RWPE2 (cell line): ENCODE measurements around the gene KDM4C.

Source experiments
- ATAC-seq: fragments of 200-7000 bp; cut with Tn5 transposase; 3 replicates; pipeline ENCODE4 v1.9.1; 2021; ENCODE audit warnings: low read depth
- DNase-seq: peaks from one replicate; pipeline ENCODE4 v3.0.0-alpha.2; 2020; ENCODE audit warnings: low spot score
- H3K27ac ChIP-seq: fragments of 450-650 bp; 2 replicates; pipeline ENCODE4 v1.5.1; 2017; ENCODE audit warnings: mild to moderate bottlenecking; ENCODE audit not compliant: poor library complexity, severe bottlenecking
- H3K27me3 ChIP-seq: fragments of 250-450 bp; sonication (Bioruptor Pico); 2 replicates; pipeline ENCODE4 v1.5.1; 2021; ENCODE audit warnings: mild to moderate bottlenecking, moderate library complexity; ENCODE audit not compliant: insufficient read depth, poor library complexity, severe bottlenecking
- H3K36me3 ChIP-seq: fragments of 250-450 bp; sonication (Bioruptor Pico); 2 replicates; pipeline ENCODE4 v1.5.1; 2020; ENCODE audit warnings: low read depth, mild to moderate bottlenecking, moderate library complexity
- H3K4me1 ChIP-seq: fragments of 250-450 bp; sonication (Bioruptor Pico); 2 replicates; pipeline ENCODE4 v1.5.1; 2021; ENCODE audit warnings: mild to moderate bottlenecking, moderate library complexity; ENCODE audit not compliant: insufficient read depth, poor library complexity, severe bottlenecking
- H3K4me3 ChIP-seq: fragments of 250-450 bp; sonication (Bioruptor Pico); 2 replicates; pipeline ENCODE4 v1.5.1; 2021; ENCODE audit warnings: mild to moderate bottlenecking, moderate library complexity; ENCODE audit not compliant: severe bottlenecking
- H3K9me3 ChIP-seq: fragments of 250-450 bp; sonication (Bioruptor Pico); 2 replicates; pipeline ENCODE4 v1.5.1; 2021; ENCODE audit warnings: mild to moderate bottlenecking, moderate library complexity; ENCODE audit not compliant: severe bottlenecking
- TF ChIP-seq, protein P1 (sequence below): fragments of 450-650 bp; IDR thresholded peaks from one replicate; pipeline ENCODE4 v1.5.1; 2017; ENCODE audit warnings: mild to moderate bottlenecking, moderate library complexity; ENCODE audit not compliant: poor library complexity, severe bottlenecking

Gene KDM4C

DNA sequence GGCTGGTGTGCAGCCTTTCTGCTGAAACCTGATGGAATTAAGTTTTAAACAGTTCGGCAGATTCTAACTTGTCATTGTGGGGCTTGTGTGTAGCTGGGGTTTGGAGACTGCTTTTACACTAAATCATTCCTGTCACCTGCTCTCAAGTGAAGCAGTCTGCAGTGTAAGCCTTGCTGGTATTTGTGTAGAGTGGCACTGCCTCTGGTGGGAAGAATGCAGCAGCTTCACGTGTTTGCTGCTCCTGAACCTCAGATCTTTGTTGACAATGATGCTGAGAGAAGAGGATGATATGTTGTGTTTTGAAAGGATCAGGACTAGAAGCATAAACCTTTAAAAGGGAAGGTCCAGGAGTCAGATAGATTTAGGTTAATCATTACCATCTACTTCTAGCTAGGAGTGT is 88.1 kb downstream of the KDM4C start:
- TF ChIP-seq, protein P1, sequence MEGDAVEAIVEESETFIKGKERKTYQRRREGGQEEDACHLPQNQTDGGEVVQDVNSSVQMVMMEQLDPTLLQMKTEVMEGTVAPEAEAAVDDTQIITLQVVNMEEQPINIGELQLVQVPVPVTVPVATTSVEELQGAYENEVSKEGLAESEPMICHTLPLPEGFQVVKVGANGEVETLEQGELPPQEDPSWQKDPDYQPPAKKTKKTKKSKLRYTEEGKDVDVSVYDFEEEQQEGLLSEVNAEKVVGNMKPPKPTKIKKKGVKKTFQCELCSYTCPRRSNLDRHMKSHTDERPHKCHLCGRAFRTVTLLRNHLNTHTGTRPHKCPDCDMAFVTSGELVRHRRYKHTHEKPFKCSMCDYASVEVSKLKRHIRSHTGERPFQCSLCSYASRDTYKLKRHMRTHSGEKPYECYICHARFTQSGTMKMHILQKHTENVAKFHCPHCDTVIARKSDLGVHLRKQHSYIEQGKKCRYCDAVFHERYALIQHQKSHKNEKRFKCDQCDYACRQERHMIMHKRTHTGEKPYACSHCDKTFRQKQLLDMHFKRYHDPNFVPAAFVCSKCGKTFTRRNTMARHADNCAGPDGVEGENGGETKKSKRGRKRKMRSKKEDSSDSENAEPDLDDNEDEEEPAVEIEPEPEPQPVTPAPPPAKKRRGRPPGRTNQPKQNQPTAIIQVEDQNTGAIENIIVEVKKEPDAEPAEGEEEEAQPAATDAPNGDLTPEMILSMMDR = peak; percentile 11
- no peaks in the 10 kb centered on the region for H3K27me3 ChIP-seq
- DNase-seq (no peak), ATAC-seq (peak; percentile 51; the same call in 1 of the 3 replicates)
- no peak overlapping the region for H3K4me3 ChIP-seq
- peaks cover 3% of the 10 kb centered on the region for H3K4me1 ChIP-seq
- no peaks in the 10 kb centered on the region for H3K9me3 ChIP-seq
- H3K36me3 ChIP-seq = peaks cover 9% of the 10 kb centered on the region
- H3K27ac ChIP-seq = no peak overlapping the region

DNA sequence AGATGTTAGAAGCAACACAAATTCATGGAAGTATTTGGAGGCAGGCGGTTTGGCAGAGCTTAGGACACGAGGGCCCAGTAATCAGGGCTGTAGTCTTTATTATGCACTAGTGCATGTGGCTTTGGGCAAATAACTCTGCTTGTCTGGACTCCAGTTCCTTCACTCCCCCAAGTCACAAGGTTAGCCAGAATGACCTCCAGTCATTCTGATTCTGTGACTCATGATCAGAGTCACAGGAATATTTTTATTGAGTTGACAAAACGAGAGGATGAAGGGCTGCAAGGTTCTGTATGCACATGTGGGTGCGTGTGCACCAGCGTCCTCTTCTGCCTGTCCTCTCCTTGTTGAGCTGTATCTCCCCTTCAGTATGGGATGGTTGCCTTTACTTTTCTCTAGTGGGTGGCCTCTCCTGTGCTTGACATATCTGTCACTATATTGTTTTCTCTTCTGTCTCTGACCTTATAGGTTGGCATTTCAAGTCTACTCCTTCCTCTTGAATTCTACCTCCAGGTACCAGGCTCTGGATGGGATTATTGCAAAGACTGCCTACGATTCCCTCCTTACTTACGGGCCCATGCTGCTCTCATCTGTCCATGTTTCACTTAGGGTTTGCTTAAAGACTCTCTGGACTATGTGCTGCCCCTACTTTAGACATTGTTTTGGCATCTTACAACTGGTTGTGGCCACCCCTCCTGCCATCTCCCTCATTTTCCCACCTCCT is 94.6 kb downstream of the KDM4C start:
- TF ChIP-seq, protein P1 = no peak
- H3K36me3 ChIP-seq = peaks cover 9% of the 10 kb centered on the region
- no peak overlapping the region for H3K4me3 ChIP-seq
- H3K27ac ChIP-seq = no peak overlapping the region
- H3K27me3 ChIP-seq = no peaks in the 10 kb centered on the region
- H3K4me1 ChIP-seq = peaks cover 5% of the 10 kb centered on the region
- DNase-seq (no peak), ATAC-seq (no peak)
- H3K9me3 ChIP-seq = no peaks in the 10 kb centered on the region

DNA sequence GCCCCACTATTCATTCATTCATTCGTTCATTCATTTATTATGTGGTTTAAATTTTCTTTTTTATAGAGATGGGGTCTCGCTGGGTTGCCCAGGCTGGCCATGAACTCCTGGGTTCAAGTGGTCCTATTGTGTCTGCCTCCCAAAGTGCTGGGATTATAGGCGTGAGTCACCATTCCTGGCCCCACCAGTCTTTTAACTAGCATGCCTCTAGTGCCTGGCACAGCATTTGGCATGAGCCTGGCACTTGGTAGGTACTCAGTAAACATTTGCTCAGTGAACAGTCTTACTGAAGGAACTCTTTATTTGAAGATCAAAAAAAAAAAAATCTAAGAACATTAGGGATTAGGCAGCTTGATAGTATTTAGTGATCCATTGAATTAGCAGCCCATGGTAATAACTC is 98.1 kb downstream of the KDM4C start:
- TF ChIP-seq, protein P1 = no peak
- H3K36me3 ChIP-seq = no peaks in the 10 kb centered on the region; the same call in 1 of the 2 replicates
- H3K27ac ChIP-seq = no peak overlapping the region
- DNase-seq (no peak), ATAC-seq (no peak)
- no peaks in the 10 kb centered on the region for H3K9me3 ChIP-seq
- H3K27me3 ChIP-seq = no peaks in the 10 kb centered on the region
- H3K4me1 ChIP-seq = peaks cover 5% of the 10 kb centered on the region
- H3K4me3 ChIP-seq = no peak overlapping the region

DNA sequence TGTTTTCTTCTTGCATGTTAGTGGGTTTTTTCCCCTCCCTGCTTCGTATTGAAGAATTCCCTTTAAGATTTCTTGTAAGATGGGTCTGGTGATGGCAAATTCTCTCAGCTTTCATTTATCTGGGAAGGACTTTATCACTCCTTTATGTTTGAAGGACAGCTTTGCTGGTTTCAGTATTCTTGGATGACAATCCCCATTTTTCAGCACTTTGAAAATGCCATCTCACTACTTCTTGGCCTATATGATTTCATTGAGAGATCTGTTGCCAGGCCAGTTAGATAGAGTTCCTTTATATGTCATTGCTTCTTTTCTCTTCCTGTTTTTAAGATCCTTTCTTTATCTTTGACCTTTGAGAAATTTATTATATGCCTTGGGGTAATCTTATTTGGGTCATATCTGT is 106.3 kb downstream of the KDM4C start:
- Histone ChIP-seq H3K27me3 (no peaks in the 10 kb centered on the region), H3K4me3 (no peak overlapping the region), H3K9me3 (no peaks in the 10 kb centered on the region), H3K36me3 (no peaks in the 10 kb centered on the region), H3K4me1 (no peaks in the 10 kb centered on the region), H3K27ac (no peak overlapping the region)
- DNase-seq (no peak), ATAC-seq (no peak)
- TF ChIP-seq, protein P1 = no peak

DNA sequence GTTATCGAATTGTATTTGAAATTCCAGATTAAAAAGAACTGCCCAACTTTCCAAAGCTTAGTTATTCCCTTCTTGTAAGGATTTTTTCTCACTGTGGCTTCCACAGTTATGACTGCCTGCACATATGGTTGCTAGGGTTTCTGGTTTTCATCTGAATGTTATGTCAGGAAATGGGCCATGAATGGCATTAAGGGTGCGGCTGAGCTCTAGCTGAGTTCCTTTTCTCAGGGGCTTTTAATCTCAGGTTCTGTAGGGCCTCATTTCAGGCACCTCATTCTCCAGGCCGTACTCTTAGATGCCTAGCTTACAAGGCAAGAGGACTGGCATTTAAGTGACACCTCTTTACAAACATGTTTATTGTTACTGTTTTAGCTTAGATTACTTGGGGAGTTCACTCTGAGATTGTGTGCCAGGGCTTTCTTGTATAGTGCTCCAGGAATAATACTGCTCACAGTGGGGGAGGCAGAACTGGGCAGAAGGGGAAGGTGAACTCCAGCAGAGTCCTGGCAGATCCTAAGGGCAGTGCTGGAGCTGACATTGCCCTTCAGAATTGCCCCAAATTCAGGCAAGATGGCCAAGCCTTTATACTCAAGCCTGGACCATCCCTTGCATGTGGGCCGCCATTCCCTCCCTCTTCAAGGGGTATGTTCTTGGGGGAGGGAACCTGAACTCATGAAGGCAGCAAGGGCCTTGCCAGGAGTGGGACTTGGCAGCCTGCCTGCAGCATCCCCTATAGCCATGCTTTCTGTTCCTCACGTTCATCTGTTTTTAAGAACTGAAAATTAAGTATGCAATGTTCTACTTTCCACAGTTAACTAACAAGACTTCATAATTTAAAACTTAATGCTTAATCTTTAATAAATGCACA is 111.5 kb downstream of the KDM4C start:
- Histone ChIP-seq H3K4me3 (no peak overlapping the region), H3K4me1 (peaks cover 3% of the 10 kb centered on the region), H3K27me3 (no peaks in the 10 kb centered on the region), H3K36me3 (no peaks in the 10 kb centered on the region), H3K27ac (no peak overlapping the region), H3K9me3 (no peaks in the 10 kb centered on the region)
- DNase-seq = no peak
- TF ChIP-seq, protein P1 = no peak
- ATAC-seq = no peak
